Neuronal stem cell (in vitro differentiated cells): ENCODE results near the gene RBL2.
A peak's percentile ranks its signal among the peaks of the same experiment; 100 is the strongest.

Experiments
- DNase-seq: peaks from one replicate; pipeline ENCODE4 v3.0.0-alpha.2; 2013; ENCODE audit warnings: low spot score
- H2AFZ ChIP-seq: one replicate; pipeline ENCODE4 v1.6.1; 2013; ENCODE audit warnings: mild to moderate bottlenecking, low read length, inconsistent platforms
- H2AK5ac ChIP-seq: 2 replicates; pipeline ENCODE4 v1.6.1; 2013; ENCODE audit warnings: low read depth, mild to moderate bottlenecking, inconsistent platforms, low read length, moderate library complexity, mixed read lengths
- H2BK120ac ChIP-seq: 2 replicates; pipeline ENCODE4 v1.6.1; 2013; ENCODE audit warnings: low read depth, mild to moderate bottlenecking, inconsistent platforms, low read length, moderate library complexity, mixed read lengths
- H2BK12ac ChIP-seq: one replicate; pipeline ENCODE4 v1.6.1; 2013; ENCODE audit warnings: low read length, inconsistent platforms
- H2BK15ac ChIP-seq: 2 replicates; pipeline ENCODE4 v1.6.1; 2013; ENCODE audit warnings: mild to moderate bottlenecking, low read length, inconsistent platforms, mixed read lengths
- H2BK5ac ChIP-seq: one replicate; pipeline ENCODE4 v1.6.1; 2013; ENCODE audit warnings: inconsistent platforms, mild to moderate bottlenecking, low read length, moderate library complexity
- H3K14ac ChIP-seq: one replicate; pipeline ENCODE4 v1.6.1; 2013; ENCODE audit warnings: low read length, inconsistent platforms
- H3K18ac ChIP-seq: 2 replicates; pipeline ENCODE4 v1.6.1; 2013; ENCODE audit warnings: low read length, inconsistent platforms
- H3K23ac ChIP-seq: 2 replicates; pipeline ENCODE4 v1.6.1; 2013; ENCODE audit warnings: low read depth, mild to moderate bottlenecking, mixed read lengths, low read length, inconsistent platforms; ENCODE audit not compliant: poor library complexity
- H3K27ac ChIP-seq: replicated peaks from 3 replicates; pipeline ENCODE4 v1.5.1; 2013; ENCODE audit warnings: low read length, inconsistent platforms
- H3K27me3 ChIP-seq, 3 experiments: 2 replicates each; pipeline ENCODE4 v1.6.1; 2013; ENCODE audit warnings: low read length in 3 of 3, mild to moderate bottlenecking in 2 of 3, inconsistent platforms in 1 of 3, low read depth in 1 of 3, mixed read lengths in 1 of 3, moderate library complexity in 1 of 3; ENCODE audit not compliant: control insufficient read depth in 3 of 3, insufficient read depth in 3 of 3
- H3K36me3 ChIP-seq, 2 donors: replicated peaks in 1 of 2; 2 replicates each; pipeline ENCODE4 v1.6.1; 2013; ENCODE audit warnings: low read length in 2 of 2; ENCODE audit not compliant: control insufficient read depth in 2 of 2, insufficient read depth in 2 of 2
- H3K4ac ChIP-seq: 2 replicates; pipeline ENCODE4 v1.6.1; 2013; ENCODE audit warnings: inconsistent platforms, mild to moderate bottlenecking, low read length, moderate library complexity
- H3K4me1 ChIP-seq, 2 donors: 1 replicate in 1 of 2; 2 replicates in 1 of 2; pipeline ENCODE4 v1.6.1; 2013; ENCODE audit warnings: low read length in 2 of 2, low read depth in 1 of 2; ENCODE audit not compliant: control insufficient read depth in 2 of 2, insufficient read depth in 1 of 2
- H3K4me2 ChIP-seq: one replicate; pipeline ENCODE4 v1.6.1; 2013; ENCODE audit warnings: mild to moderate bottlenecking, low read length, inconsistent platforms; ENCODE audit not compliant: insufficient read depth, poor library complexity, severe bottlenecking
- H3K4me3 ChIP-seq, 2 donors: 2 replicates each; pipeline ENCODE4 v1.5.1; 2013; ENCODE audit warnings: low read length in 2 of 2, mild to moderate bottlenecking in 2 of 2, inconsistent platforms in 1 of 2, moderate library complexity in 1 of 2
- H3K79me1 ChIP-seq: one replicate; pipeline ENCODE4 v1.6.1; 2013; ENCODE audit warnings: low read depth, mild to moderate bottlenecking, inconsistent platforms, low read length, moderate library complexity
- H3K9ac ChIP-seq: one replicate; pipeline ENCODE4 v1.6.1; 2013; ENCODE audit warnings: mild to moderate bottlenecking, low read depth, low read length, inconsistent platforms; ENCODE audit not compliant: poor library complexity
- H3K9me3 ChIP-seq, 2 donors: replicated peaks in 1 of 2; 2 replicates each; pipeline versions ENCODE3 to v1.6.1; 2013; ENCODE audit warnings: low read length in 2 of 2, mild to moderate bottlenecking in 2 of 2, inconsistent platforms in 1 of 2, low read depth in 1 of 2, mixed read lengths in 1 of 2, moderate library complexity in 1 of 2; ENCODE audit not compliant: control insufficient read depth in 2 of 2, insufficient read depth in 1 of 2
- H4K8ac ChIP-seq: one replicate; pipeline ENCODE4 v1.6.1; 2013; ENCODE audit warnings: low read depth, mild to moderate bottlenecking, inconsistent platforms, low read length, moderate library complexity
- H4K91ac ChIP-seq: one replicate; pipeline ENCODE4 v1.6.1; 2013; ENCODE audit warnings: low read length, low read depth, mild to moderate bottlenecking, inconsistent platforms; ENCODE audit not compliant: poor library complexity
- WGBS, 2 donors: extraction: QIAGEN DNeasy Blood & Tissue Kit; methylation state at CpG; one replicate each; pipeline ENCODE4 v1.1.7; 2013; ENCODE audit warnings: missing lambda C conversion rate in 2 of 2, mixed read lengths in 1 of 2; ENCODE audit not compliant: insufficient read length in 2 of 2, insufficient replicate concordance in 1 of 2; ENCODE audit errors: extremely low coverage in 2 of 2; 5-methylcytosine and 5-hydroxymethylcytosine counted together

Gene RBL2

GRCh38 chr16:53412549-53412948 is 21.7 kb upstream of the RBL2 start:
- Histone ChIP-seq H4K91ac (no peak overlapping the region), H2AK5ac (no peak overlapping the region), H3K4me1 (peaks cover 0 to 2% of the 10 kb centered on the region in 2 donors), H3K4me2 (no peak overlapping the region), H4K8ac (no peak overlapping the region), H2BK5ac (no peak overlapping the region), H3K4ac (no peak overlapping the region), H3K27ac (no peak overlapping the region), H3K14ac (no peak overlapping the region), H3K79me1 (no peaks in the 10 kb centered on the region), H3K9me3 (no peaks in the 10 kb centered on the region), H2AFZ (no peak overlapping the region), H3K36me3 (no peaks in the 10 kb centered on the region), H2BK15ac (no peak overlapping the region), H3K23ac (no peak overlapping the region), H2BK120ac (no peak overlapping the region), H3K27me3 (no peaks in the 10 kb centered on the region), H3K18ac (no peak overlapping the region), H3K9ac (no peak overlapping the region), H3K4me3 (no peak overlapping the region), H2BK12ac (no peak overlapping the region)
- no CpG with 5 or more reads among the region's 18 CpGs for whole genome bisulfite sequencing, 2 donors
- no peak for DNase-seq

- H2AFZ ChIP-seq = no peak overlapping the region
- H3K4me3 ChIP-seq = no peak overlapping the region
- no peak overlapping the region for H2AK5ac ChIP-seq
- H3K4ac ChIP-seq = no peak overlapping the region
- H2BK5ac ChIP-seq = no peak overlapping the region
- H2BK12ac ChIP-seq = no peak overlapping the region
- no peak overlapping the region for H2BK15ac ChIP-seq
- no peak overlapping the region for H4K91ac ChIP-seq
- no peak for DNase-seq
- H4K8ac ChIP-seq = no peak overlapping the region
- no peak overlapping the region for H3K27ac ChIP-seq
- H3K9me3 ChIP-seq = no peaks in the 10 kb centered on the region
- H3K27me3 ChIP-seq = no peaks in the 10 kb centered on the region
- peaks cover 0 to 2% of the 10 kb centered on the region in 2 donors for H3K4me1 ChIP-seq
- H2BK120ac ChIP-seq = no peak overlapping the region
- H3K18ac ChIP-seq = no peak overlapping the region
- H3K4me2 ChIP-seq = no peak overlapping the region
- no peak overlapping the region for H3K14ac ChIP-seq
- no peak overlapping the region for H3K9ac ChIP-seq
- H3K36me3 ChIP-seq = no peaks in the 10 kb centered on the region
- no peak overlapping the region for H3K23ac ChIP-seq
- no peaks in the 10 kb centered on the region for H3K79me1 ChIP-seq
- no CpG with 5 or more reads among the region's 18 CpGs for WGBS, 2 donors
These were observed 20.4 kb upstream of the RBL2 start for GRCh38 chr16:53413864-53414263.

GRCh38 chr16:53414381-53414780 is 19.9 kb upstream of the RBL2 start:
- Histone ChIP-seq H3K23ac (no peak overlapping the region), H3K4ac (no peak overlapping the region), H3K4me3 (no peak overlapping the region), H3K27ac (no peak overlapping the region), H2BK12ac (no peak overlapping the region), H4K8ac (peak overlapping the region; percentile 82), H2BK120ac (no peak overlapping the region), H3K27me3 (no peaks in the 10 kb centered on the region), H2AFZ (no peak overlapping the region), H3K18ac (no peak overlapping the region), H3K4me2 (no peak overlapping the region), H3K4me1 (peaks cover 0 to 2% of the 10 kb centered on the region in 2 donors), H3K79me1 (no peaks in the 10 kb centered on the region), H3K9me3 (no peaks in the 10 kb centered on the region), H2AK5ac (no peak overlapping the region), H2BK15ac (no peak overlapping the region), H3K36me3 (no peaks in the 10 kb centered on the region), H3K9ac (no peak overlapping the region), H4K91ac (no peak overlapping the region), H2BK5ac (no peak overlapping the region), H3K14ac (no peak overlapping the region)
- DNase-seq = no peak
- WGBS, 2 donors = no CpG with 5 or more reads among the region's 16 CpGs

- no peak overlapping the region for H4K8ac ChIP-seq
- H3K36me3 ChIP-seq = no peaks in the 10 kb centered on the region
- no peak overlapping the region for H2BK15ac ChIP-seq
- H3K4ac ChIP-seq = no peak overlapping the region
- no peak overlapping the region for H3K18ac ChIP-seq
- H3K14ac ChIP-seq = no peak overlapping the region
- H2AFZ ChIP-seq = peak overlapping the region; percentile 32
- H2BK120ac ChIP-seq = no peak overlapping the region
- no peak overlapping the region for H3K27ac ChIP-seq
- H3K4me3 ChIP-seq = no peak overlapping the region
- no peak for DNase-seq
- H3K23ac ChIP-seq = no peak overlapping the region
- WGBS, 2 donors = no CpG with 5 or more reads among the region's 4 CpGs
- H4K91ac ChIP-seq = no peak overlapping the region
- H3K9me3 ChIP-seq = no peaks in the 10 kb centered on the region
- H3K27me3 ChIP-seq = no peaks in the 10 kb centered on the region
- H2BK5ac ChIP-seq = no peak overlapping the region
- H3K4me2 ChIP-seq = no peak overlapping the region
- peaks cover 0 to 2% of the 10 kb centered on the region in 2 donors for H3K4me1 ChIP-seq
- no peak overlapping the region for H2AK5ac ChIP-seq
- no peak overlapping the region for H3K9ac ChIP-seq
- H3K79me1 ChIP-seq = no peaks in the 10 kb centered on the region
- no peak overlapping the region for H2BK12ac ChIP-seq
These were observed 18.8 kb upstream of the RBL2 start for GRCh38 chr16:53415504-53415903.
